Chondrocyte (in vitro differentiated cells): ENCODE data around the gene COL15A1. TPM values are rescaled to one million over a fixed set of nuclear protein-coding genes. Genes with fewer than 3 reads are reported as not detected.

Source experiments
- DNase-seq: peaks from one replicate; pipeline ENCODE4 v3.0.0; 2021; ENCODE audit warnings: mixed read lengths, low spot score
- H3K27ac Mint-ChIP-seq: one replicate; pipeline ENCODE4 v1.8.0; 2021; ENCODE audit warnings: mild to moderate bottlenecking, moderate library complexity, mixed read lengths; ENCODE audit not compliant: unreplicated experiment
- H3K27me3 Mint-ChIP-seq: 2 replicates; pipeline ENCODE4 v1.8.0; 2021; ENCODE audit warnings: low read depth, mixed read lengths
- H3K36me3 Mint-ChIP-seq: 2 replicates; pipeline ENCODE4 v1.8.0; 2021; ENCODE audit warnings: low read depth, mixed read lengths
- H3K4me1 Mint-ChIP-seq: 2 replicates; pipeline ENCODE4 v1.8.0; 2021; ENCODE audit warnings: low read depth, mild to moderate bottlenecking, mixed read lengths
- H3K4me3 Mint-ChIP-seq: one replicate; pipeline ENCODE4 v1.8.0; 2021; ENCODE audit warnings: mild to moderate bottlenecking, moderate library complexity, mixed read lengths; ENCODE audit not compliant: unreplicated experiment
- H3K9me3 Mint-ChIP-seq: 2 replicates; pipeline ENCODE4 v1.8.0; 2021; ENCODE audit warnings: low read depth, mixed read lengths
- CTCF ChIP-seq: fragments of 200-600 bp; sonication (generic); IDR thresholded peaks from 2 replicates; pipeline ENCODE4 v1.5.0; 2021; ENCODE audit warnings: antibody characterized with exemption, mild to moderate bottlenecking, moderate library complexity
- total RNA-seq: library from RNA; stranded (reverse); gene quantifications from 3 replicates; pipeline ENCODE4 v1.2.1, GENCODE V29; 2021

The COL15A1 gene
- total RNA-seq, 1 donor from 2014 or later = 5.4 TPM

DNA sequence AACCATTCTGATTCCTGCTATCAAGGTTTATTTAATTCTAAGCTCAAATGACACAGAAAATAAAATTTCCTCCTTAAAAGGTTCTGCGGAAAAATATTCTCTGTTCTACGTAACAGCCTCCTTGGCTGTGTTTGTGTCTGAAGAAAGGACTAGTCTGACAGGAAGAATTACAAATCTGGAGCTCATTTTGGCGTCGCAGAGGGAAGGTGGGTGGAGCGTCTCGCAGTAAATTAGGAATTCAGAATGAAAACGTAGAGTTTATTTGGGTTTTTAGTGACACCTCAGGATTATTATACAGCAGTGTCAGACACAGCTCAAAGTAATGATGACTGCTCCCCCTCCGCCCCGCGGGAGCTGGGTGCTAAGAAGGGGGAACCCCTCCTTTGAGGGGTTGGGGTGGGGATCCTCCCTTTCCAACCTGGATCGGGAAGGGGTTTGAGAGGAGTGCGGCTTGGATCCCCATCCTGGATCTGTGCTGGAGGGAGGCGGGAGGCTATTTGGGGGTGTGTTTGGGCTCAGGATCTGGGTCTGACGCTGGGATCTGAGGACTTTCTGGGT, 160.3 kb downstream of the COL15A1 start:
- no peak for DNase-seq
- TF ChIP-seq CTCF = no peak
- Mint-ChIP-seq H3K9me3 (no peaks in the 10 kb centered on the region), H3K27me3 (no peaks in the 10 kb centered on the region), H3K4me3 (peak overlapping the region; percentile 77), H3K4me1 (peaks cover 53% of the 10 kb centered on the region), H3K36me3 (no peaks in the 10 kb centered on the region), H3K27ac (peak overlapping the region; percentile 87)

GRCh38 chr9:99104459-99105151, 160.9 kb downstream of the COL15A1 start, which contains the start of gene TGFBR1:
TSS of gene TGFBR1 (plus strand) at chr9:99105113. CDS start at chr9:99105206, 93 bp downstream.
- peak; percentile 44 for TF ChIP-seq CTCF
- no peaks in the 10 kb centered on the region for H3K27me3 Mint-ChIP-seq
- peaks cover 59% of the 10 kb centered on the region for H3K4me1 Mint-ChIP-seq
- no peaks in the 10 kb centered on the region for H3K9me3 Mint-ChIP-seq
- peak; percentile 96 for DNase-seq
- no peaks in the 10 kb centered on the region for H3K36me3 Mint-ChIP-seq
- peak within 1 kb of the TSS; percentile 81 for H3K4me3 Mint-ChIP-seq
- peak within 1 kb of the TSS; percentile 87 for H3K27ac Mint-ChIP-seq

DNA sequence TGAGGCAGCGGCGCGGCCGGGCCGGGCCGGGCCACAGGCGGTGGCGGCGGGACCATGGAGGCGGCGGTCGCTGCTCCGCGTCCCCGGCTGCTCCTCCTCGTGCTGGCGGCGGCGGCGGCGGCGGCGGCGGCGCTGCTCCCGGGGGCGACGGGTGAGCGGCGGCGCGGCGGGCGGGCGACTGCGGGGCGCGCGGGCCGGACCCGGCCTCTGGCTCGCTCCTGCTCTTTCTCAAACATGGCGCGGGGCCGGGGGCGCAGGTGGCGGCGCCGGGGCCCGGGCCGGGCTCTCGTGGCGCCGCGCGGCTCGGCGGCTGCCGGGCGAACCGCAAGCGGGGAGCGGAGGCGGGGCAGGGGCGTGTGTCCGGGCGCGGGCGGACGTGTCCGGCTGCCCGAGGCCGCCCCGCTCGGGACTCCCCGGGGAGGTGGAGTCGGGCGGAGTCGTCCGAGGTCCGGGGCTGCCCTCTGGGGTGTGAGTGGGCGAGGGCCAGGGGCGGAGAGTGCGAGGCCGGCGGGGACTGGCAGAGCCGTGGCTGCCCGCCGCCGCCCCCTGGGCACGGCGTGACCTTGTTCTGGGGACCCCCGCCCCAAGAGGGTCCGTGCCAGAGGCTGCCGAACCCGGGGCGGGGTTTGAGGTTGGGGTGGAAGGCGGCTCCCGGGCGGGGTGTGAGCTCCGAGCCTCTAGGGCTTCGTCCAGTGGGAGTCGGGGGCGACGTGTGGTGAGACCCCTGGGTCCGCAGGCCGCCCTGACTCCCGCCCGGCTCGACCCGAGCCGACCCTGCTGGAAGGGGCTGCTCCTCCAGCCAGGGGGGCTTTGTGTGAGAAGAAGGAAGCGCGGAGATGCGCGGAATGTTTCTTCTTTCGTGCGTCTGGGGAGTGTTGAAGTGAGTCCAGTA, 161.7 kb downstream of the COL15A1 start:
- H3K9me3 Mint-ChIP-seq = no peaks in the 10 kb centered on the region
- H3K27me3 Mint-ChIP-seq = no peaks in the 10 kb centered on the region
- peak overlapping the region; percentile 81 for H3K4me3 Mint-ChIP-seq
- H3K27ac Mint-ChIP-seq = peak overlapping the region; percentile 85
- DNase-seq = peak; percentile 94
- H3K4me1 Mint-ChIP-seq = peaks cover 67% of the 10 kb centered on the region
- TF ChIP-seq CTCF = peak; percentile 16
- no peaks in the 10 kb centered on the region for H3K36me3 Mint-ChIP-seq

DNA sequence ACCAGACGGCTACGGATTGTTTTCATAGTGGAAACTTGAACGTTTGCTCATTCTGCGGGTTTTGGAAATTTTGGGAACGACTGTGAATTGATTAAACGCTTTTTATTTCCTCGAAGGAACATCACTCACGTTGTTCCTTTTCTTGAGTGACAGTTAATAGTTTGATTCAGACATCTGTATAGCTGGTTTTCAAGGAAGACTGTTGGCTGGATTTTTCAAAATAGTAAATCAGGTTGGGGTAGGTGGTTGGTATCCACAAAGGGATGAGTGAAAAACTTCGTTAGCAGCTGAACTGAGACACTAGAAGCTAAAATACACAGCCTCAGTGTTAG, 162.3 kb downstream of the COL15A1 start:
- no peak for DNase-seq
- Mint-ChIP-seq H3K27ac (peak overlapping the region; percentile 85), H3K27me3 (no peaks in the 10 kb centered on the region), H3K9me3 (no peaks in the 10 kb centered on the region), H3K4me3 (peak overlapping the region; percentile 81), H3K4me1 (peaks cover 73% of the 10 kb centered on the region), H3K36me3 (no peaks in the 10 kb centered on the region)
- TF ChIP-seq CTCF = no peak

- DNase-seq = no peak
- Mint-ChIP-seq H3K27me3 (no peaks in the 10 kb centered on the region), H3K4me3 (peak overlapping the region; percentile 81), H3K27ac (peak overlapping the region; percentile 52), H3K9me3 (no peaks in the 10 kb centered on the region), H3K36me3 (no peaks in the 10 kb centered on the region), H3K4me1 (peaks cover 79% of the 10 kb centered on the region)
- TF ChIP-seq CTCF = no peak
Measured at GRCh38 chr9:99107421-99107820, 163.7 kb downstream of the COL15A1 start.
